Spleen (tissue), 7 donors: ENCODE data around the gene ZNF784.

ENCODE experiments used
- POLR2AphosphoS5 ChIP-seq, 3 donors: sonication (generic); formaldehyde crosslinking; IDR thresholded peaks; one replicate each; pipeline ENCODE4 v1.5.1; 2017; ENCODE audit warnings: antibody characterized with exemption in 3 of 3
- TF ChIP-seq, protein P1 (sequence below), 11 experiments: fragments of 200-600 bp in 7 of 11; fragments of 450-650 bp in 4 of 11; sonication (generic) in 4 of 11; IDR thresholded peaks in 8 of 11; conservative IDR thresholded peaks in 3 of 11; 1 replicate in 7 of 11; 2 replicates in 4 of 11; pipeline versions ENCODE4 v1.4.0 to v1.8.0; 2016 to 2021; ENCODE audit warnings: antibody characterized with exemption in 11 of 11, inconsistent platforms in 4 of 11, mild to moderate bottlenecking in 1 of 11
- donor health status: DM: no; HTN: no; CAD: no; lungs with moderate emphysema.
- donor health status: DM: no; HTN: no; CAD: no.
- donor health status: DM: no; HTN: no; CAD: no.

- TF ChIP-seq, protein P1, sequence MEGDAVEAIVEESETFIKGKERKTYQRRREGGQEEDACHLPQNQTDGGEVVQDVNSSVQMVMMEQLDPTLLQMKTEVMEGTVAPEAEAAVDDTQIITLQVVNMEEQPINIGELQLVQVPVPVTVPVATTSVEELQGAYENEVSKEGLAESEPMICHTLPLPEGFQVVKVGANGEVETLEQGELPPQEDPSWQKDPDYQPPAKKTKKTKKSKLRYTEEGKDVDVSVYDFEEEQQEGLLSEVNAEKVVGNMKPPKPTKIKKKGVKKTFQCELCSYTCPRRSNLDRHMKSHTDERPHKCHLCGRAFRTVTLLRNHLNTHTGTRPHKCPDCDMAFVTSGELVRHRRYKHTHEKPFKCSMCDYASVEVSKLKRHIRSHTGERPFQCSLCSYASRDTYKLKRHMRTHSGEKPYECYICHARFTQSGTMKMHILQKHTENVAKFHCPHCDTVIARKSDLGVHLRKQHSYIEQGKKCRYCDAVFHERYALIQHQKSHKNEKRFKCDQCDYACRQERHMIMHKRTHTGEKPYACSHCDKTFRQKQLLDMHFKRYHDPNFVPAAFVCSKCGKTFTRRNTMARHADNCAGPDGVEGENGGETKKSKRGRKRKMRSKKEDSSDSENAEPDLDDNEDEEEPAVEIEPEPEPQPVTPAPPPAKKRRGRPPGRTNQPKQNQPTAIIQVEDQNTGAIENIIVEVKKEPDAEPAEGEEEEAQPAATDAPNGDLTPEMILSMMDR (IDR thresholded peaks at IDR 0.05 in 8 of 11, conservative IDR thresholded peaks at IDR 0.05 in 3 of 11): no peak
- TF ChIP-seq POLR2AphosphoS5 (IDR thresholded peaks at IDR 0.05): peak in 1 of 3 donors; percentile 19
Observed at GRCh38 chr19:55593096-55593772, 31.1 kb downstream of the ZNF784 start.
